ENCODE measurements around the gene CCDC86.
"Not testable (repeated sequence)": the region's sequence is repeated elsewhere in the genome, so short reads cannot be mapped to it uniquely, and the experiment has no call there.

CCDC86 gene, protein sequence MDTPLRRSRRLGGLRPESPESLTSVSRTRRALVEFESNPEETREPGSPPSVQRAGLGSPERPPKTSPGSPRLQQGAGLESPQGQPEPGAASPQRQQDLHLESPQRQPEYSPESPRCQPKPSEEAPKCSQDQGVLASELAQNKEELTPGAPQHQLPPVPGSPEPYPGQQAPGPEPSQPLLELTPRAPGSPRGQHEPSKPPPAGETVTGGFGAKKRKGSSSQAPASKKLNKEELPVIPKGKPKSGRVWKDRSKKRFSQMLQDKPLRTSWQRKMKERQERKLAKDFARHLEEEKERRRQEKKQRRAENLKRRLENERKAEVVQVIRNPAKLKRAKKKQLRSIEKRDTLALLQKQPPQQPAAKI

DNA sequence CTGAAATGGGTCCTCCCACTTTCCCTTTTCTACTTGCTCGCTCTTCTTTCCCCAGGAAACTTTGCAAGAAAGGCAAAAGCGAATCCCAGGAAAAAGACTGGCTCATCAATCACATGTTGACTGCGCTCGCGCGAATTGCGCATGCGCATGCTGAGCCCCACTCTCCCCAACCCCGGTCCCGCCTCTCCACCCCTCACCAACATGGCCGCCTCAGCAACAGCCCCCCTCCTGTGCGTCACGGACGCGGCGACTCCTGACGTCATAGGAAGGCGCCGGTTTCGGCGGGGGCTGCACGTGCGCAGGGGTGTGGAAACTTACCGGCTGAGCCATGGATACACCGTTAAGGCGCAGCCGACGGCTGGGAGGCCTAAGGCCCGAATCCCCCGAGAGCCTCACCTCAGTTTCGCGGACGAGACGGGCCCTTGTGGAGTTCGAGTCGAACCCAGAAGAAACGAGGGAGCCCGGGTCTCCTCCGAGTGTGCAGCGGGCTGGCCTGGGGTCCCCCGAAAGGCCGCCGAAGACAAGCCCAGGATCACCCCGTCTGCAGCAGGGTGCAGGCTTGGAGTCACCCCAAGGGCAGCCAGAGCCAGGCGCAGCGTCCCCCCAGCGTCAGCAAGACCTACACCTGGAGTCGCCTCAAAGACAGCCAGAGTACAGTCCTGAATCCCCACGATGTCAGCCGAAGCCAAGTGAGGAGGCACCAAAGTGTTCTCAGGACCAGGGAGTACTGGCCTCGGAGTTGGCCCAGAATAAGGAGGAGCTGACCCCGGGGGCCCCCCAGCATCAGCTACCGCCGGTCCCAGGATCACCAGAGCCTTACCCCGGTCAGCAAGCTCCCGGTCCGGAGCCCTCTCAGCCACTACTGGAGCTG is at the start of gene CCDC86:
Gene CCDC86, plus strand, starts transcription at position 317 of the 871 bp plus-strand sequence. Its CDS starts 12 bp downstream, at position 329.
- FAIRE-seq (peak; percentile 88), DNase-seq (ENCODE audit: insufficient read length, low spot score) (peak; percentile 97)

DNA sequence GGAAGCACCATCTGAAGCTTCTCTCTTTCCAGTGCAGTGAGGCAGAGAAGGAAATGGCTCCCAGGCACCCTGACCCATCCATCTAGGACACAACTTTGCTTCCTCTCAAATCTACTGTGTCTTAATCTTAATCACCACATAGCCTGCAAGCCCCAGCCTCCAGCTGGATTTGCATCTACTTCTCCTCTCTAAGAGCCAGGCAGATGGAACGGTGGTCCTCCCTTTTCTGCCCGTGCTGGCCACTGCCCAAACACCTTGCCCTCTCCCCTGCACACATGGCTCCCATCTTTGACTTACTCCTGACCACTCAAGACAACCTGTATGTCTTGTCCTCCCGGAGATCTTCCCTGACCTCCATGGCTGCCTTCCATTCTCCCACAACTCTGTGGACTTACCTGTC is 49.4 kb upstream of the CCDC86 start:
- FAIRE-seq, result no peak
- no peak for DNase-seq (ENCODE audit: insufficient read length, low spot score)

DNA sequence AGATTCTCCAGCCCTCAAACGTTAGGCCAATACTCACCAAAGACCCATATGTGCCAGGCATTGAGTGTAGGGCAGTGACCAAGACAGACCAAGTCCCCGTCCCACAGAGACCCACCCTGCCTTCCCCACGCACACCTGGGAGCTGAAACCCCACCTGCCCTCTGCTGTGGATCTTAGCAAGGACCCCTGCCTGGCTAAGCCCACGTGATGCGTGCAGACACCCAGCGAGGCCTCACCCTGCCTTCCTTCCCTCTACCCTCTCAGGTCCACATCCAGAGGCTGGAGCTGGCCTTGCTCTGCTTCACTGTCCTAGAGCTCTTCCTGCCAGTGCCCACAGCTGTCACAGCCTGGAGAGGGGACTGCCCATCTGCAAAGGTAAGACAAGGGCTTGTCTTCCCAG is 46.6 kb upstream of the CCDC86 start:
- no peak for FAIRE-seq
- DNase-seq (ENCODE audit: insufficient read length, low spot score), result no peak

DNA sequence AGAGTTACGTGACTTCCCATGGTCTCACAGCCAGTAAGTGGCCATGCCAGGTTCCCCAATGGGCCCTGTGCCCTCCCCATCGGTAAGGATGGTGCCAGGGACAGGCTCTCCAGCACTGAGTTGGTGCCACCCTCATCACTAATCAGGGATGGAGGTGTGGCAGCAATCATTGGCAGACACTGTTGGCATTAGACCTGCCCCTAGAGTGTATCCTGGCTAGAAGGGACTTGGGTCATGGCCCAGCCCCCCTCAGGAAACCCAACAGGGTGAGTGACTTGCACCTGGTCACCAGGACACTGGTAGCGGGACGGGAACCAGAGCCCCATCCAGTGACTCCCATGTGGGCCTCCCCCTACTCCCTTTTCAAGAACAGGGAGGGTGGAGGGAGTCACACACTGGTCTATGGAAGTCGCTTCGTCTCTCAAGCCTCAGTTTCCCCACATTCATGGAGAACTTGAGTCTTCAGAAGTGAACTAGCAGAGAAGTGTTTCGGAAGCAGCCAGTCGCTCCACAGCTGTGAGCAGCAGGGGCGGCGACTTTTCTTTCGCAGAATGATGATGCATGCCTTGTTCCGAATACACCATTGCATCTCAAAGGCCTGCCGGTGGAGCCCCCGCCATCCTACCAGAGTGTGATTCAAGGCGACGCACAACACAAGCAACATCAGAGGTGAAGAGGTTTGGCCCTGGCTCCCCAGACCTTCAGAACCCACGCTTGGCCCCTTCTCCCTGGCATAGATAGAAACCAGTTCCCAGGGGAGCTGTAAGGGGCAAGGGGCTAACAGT is 43.9 kb upstream of the CCDC86 start:
- FAIRE-seq, result no peak
- DNase-seq (ENCODE audit: insufficient read length, low spot score), result no peak

DNA sequence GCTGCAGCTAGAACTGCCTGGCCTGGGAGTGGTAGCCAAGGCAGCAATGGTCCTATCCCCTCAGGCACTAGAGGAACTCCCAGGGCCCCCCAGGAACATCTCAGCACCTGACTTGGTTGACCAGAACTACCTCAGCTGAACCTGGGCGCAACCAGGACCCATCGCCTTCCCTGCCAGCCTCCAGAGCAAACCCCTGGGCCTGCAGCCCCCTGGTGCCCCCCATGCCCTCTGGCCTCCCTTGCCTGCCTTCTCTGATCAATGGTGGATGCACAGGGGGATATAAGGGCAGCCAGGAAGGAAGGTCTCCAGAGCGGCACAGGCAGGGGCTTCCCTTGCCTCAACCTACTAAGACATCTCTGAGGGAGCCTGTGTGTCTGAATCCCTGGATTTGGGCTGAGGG is 43.3 kb upstream of the CCDC86 start:
- FAIRE-seq (no peak), DNase-seq (ENCODE audit: insufficient read length, low spot score) (no peak)

DNA sequence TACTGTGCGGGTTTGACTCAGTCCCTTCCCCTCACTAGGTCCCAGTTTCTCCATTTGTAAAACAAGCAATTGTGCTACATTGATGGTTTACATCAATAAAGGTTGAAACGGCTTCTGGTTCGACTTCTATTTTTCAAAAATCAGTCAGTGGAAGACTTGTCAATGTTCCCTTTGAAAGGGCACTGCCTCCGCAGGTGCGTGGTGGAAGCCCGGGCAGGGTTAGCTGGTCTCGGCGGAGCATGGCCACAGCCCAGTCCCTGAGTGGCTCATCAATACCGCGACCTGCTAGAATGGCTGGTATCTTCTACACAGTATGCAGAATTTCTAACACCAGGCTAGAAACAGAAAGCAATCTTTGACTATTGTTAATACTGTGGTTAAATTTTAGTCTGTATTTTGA is 40.7 kb upstream of the CCDC86 start:
- FAIRE-seq, result no peak
- no peak for DNase-seq (ENCODE audit: insufficient read length, low spot score)

DNA sequence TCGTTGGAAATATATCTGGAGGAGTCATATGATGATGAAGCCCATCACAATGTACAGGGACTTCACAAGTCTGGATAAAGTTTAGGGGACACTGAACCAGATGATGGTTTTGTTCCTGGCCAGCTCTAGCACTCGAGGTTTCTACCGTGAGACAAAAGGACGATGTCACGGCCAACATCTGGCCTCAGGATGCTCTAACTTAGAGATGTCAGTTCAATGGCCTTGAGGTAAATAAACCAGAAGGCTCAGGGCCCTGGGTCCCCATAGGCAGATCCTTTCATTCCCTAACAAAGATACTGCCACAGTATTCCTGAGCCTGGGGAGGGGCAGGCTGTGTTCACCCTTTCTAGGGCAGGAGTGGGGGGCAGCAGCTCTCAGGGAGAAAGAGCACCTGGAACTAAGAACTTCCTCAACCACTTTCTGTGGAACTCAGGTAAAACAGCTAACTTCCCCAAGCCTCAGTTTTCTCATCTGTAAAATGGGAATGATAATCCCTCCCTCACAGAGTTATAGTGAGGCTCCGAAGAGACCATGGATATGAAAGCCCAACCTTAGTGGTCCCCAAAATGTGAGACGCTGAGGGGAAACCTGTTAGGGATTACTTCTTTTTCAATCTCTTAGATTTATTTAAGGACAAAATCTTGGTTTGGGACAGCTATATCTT is 38.5 kb upstream of the CCDC86 start:
- DNase-seq (ENCODE audit: insufficient read length, low spot score) (no peak), FAIRE-seq (no peak)

DNA sequence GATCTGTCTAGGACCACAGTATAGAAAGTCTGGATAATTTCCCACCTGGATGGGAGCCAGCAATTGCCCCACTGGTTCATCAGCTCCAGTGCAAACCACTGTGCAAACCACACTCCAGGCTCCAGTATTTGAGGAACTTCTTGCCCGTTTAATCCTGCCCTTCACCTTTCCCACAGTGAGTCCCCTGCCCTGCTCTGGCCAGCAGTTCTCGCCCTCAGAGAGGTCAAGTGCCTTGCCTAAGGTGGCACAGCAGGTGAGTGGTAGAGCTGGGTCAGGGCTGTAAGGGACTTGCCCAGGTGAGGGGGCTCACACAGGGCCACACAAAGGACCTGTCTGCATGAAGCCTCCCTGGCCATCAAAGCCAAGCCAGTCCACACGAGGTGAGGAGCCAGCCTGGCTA is 32.7 kb upstream of the CCDC86 start:
- FAIRE-seq (no peak), DNase-seq (ENCODE audit: insufficient read length, low spot score) (no peak)

DNA sequence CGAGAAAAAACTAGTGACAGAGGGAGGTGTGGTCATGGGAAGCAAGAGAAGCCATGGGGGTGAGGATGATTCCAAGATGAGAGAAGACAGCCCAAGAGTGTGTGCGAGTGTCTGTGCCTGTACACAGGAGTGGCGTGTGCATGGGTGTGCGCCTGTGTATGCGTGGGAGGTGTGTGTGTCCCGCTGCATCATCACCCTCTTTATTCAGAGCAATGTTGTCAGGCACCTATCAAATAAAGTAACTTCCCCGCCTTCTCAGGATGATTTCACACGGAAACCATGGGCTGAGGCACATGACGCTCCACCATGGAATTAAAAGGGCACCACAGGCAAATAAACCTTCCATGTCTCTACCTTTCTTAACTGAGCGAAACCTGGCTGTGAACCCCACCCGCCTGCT is 32.2 kb upstream of the CCDC86 start:
- no peak for FAIRE-seq
- DNase-seq (ENCODE audit: insufficient read length, low spot score), result no peak

DNA sequence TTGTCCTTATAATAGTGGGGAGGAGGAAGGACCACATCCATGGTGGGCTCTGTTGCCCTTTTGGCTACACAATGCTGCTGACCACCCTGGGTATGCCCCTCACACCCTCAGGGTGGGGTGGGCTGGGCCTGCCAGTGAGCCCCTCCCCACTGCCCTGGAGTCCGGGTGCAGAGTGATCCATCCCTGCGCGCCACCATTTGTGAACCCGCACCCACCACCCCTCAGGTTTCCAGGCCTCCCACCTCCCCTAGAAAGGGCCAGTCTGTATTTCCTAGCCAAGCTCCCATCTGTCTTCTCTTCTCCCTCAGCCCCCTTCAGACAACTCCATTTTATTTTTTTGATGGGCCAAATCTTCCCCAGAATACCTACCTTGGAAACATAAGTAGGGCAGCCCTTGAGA is 31.8 kb upstream of the CCDC86 start:
- DNase-seq (ENCODE audit: insufficient read length, low spot score) (no peak), FAIRE-seq (no peak)

DNA sequence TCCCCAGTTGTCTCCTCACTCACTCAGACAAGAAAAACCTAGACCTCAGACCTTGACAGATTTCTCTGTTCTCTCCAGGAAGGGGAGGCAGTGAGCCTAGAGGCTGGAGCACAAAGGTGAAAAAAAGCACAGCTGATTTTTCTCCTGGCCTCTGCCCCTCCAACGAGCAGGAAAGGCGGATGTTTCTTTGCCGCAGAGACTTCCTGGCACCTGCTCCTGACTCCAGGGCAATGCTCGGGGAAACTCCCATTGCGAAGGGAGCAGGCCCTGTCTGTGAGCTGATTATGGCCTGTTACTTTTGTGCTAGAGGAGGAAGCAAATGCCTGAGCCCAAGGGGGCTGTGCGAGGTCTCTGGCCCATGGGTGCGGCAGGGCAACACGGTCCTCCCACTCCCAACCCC is 31.3 kb upstream of the CCDC86 start:
- DNase-seq (ENCODE audit: insufficient read length, low spot score), result no peak
- FAIRE-seq, result no peak

DNA sequence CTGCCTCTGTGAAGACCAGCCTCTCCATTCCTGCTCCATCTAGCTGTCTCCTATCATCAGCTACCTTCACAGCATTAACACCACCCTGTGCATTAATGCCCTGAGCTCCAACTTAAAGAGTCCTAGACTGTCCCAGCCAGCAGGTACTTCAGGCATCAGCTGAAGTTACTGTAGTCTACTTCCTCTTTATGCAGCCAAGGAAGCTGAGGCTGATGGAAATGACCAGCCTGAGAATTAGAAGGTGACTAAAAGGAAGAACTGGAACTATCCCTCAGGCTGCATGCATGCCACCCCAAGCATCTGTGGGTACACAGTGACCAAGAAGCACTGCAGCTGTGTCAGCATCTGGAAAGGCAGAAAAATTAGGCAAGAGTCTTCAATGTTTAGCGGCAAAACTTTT is 28.6 kb upstream of the CCDC86 start:
- FAIRE-seq, result no peak

DNA sequence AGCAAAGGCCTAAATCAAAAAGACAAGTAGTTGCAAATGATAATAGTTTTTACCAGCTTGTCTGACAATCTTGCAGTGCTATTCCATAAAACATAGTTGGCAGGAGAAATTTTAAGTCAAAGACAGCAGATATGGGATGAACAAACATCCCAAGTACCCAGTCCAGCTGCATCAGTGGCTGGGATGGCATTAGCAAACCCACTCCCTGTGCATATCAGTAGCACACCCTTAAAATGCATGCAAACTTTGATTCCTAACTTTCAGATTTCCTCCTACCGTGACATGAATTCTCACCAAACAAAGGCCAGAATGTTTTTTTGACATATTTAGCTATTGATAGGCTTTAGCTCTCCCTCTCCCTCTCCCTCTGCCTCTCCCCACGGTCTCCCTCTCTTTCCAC is 27.8 kb upstream of the CCDC86 start:
- FAIRE-seq (no peak), DNase-seq (ENCODE audit: insufficient read length, low spot score) (no peak)

More for the DNA sequence above, 28.6 kb upstream of the CCDC86 start:
- DNase-seq (ENCODE audit: insufficient read length, low spot score), result no peak

DNA sequence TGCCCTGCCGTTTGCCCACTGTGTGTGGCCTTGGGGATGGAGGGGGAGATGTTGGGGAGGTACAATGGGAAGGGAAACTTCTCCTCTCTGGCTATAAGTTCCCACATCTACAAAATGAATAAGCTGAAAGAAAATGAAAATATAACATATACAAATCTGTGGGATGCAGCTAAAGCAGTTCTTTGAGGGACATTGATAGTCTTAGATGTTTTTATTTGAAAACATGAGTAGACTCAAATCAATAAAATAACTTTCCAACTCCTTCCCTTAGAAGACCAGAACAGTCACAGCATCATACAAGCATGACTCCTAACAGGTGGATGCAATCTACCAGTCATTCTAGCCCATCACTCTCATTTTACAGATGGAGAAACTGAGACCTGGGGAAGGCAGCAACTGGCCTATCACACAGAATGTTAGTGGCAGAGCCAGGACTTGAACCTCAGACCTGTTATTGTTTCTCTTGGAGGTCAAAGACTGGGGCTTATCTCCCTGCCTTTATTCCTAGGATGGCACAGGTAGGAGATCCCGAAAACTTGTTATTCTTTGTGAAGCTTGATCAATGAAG is 25.2 kb upstream of the CCDC86 start:
- no peak for FAIRE-seq
- no peak for DNase-seq (ENCODE audit: insufficient read length, low spot score)

DNA sequence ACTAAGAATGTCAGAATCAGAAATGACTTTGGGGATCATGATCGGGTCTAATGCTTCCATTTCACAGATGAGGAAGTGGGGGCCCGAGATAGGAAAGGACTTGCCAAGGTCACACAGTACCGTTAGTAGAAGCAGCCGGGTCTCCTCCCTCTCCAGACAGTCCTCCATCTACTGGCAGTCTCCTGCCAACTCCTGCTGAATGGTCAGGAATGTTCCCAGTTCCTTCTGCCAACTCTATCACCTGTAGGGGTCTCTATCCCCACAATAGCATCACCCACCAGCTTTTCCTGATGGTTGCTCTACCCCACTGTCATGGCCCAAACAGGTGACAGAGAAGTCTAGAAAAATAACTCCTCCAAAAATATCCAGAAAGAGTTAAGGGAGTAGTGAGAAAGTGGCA is 23.9 kb upstream of the CCDC86 start:
- no peak for FAIRE-seq
- DNase-seq (ENCODE audit: insufficient read length, low spot score), result no peak

DNA sequence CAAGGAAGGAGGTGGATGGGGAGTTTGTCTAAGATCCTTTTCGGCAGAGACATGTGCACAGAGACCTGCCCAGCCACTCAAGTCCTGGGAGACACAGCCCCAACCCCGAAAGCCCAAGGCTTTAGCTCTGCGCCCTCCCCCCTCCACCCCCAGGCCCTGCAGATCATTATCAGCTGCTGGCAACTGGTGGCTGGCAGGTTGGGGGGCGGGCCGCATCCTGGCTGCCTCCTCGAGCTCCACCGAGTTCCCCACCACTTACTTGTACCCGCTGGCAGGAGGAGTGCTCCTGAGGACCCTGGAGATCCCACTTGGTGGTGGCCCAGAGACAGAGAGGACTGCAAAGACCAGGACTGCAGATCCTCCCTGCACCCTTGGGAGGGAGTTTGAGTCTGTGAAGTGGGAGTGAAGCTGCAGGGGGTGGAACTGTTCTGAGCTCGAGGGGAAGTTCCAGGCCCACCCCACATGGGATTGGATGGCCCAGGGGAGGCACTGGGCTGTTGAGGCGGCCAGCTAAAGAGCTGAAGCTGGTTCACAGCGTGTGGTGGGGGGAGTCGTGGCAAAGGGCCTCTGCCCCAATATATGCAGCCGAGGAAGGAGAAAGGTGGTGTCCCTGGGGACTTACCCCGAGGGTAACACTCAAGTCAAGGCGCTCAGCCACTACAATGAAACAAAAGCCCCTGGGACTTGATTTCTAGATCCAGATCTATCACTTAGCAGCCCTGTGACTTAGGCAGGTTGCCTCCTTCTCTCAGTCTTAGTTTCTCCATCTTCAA is 19.9 kb upstream of the CCDC86 start:
- no peak for FAIRE-seq
- no peak for DNase-seq (ENCODE audit: insufficient read length, low spot score)

DNA sequence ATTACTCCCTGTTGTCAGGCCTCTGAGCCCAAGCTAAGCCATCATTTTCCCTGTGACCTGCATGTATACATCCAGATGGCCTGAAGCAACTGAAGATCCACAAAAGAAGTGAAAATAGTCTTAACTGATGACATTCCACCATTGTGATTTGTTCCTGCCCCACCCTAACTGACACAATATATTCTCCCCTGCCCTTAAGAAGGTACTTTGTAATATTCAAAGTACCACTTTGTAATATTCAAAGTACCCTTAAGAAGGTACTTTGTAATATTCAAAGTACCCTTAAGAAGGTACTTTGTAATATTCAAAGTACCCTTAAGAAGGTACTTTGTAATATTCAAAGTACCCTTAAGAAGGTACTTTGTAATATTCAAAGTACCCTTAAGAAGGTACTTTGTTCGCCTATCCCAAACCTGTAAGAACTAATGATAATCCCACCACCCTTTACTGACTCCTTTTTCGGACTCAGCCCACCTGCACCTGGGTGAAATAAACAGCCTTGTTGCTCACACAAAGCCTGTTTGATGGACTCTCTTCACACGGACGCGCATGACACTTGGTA is 18.1 kb upstream of the CCDC86 start:
- DNase-seq (ENCODE audit: insufficient read length, low spot score); FAIRE-seq: not testable (repeated sequence)

DNA sequence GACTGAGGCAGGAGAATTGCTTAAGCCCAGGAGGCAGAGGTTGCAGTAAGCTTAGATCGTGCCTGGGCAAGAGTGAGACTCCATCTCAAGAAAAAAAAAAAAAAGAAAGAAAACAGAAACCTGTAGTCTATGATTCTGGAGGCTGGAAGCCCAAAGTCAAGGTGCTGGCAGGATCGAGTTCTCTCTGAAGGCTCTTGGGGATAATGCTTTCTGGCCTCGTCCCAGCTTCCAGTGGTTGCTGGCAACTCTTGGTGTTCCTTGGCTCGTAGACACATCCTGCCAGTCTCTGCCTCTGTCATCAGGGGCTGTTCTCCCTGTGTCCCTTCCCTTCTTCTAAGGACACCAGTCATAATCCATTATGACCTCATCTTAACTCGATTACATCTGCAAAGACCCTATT is 16.8 kb upstream of the CCDC86 start:
- DNase-seq (ENCODE audit: insufficient read length, low spot score) (no peak), FAIRE-seq (no peak)

DNA sequence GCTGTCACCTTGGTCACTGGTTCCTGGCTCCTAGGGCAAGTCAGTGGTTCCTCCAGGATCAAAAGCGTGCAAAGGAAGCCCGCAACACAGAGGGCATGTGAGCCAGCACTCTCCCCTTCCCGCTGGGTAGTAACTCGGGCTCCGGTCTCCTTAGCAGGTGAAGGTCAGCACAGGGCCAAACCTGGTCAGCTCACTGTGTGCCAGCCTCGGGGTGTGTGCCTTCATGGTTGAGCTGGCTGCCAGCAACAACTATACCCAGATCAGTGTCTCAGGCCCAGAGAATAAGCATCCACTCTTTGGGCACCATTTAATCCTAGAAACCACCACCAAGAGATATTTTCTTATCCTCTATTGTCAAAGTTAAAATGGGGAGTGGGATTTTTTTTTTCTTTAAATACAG is 16.1 kb upstream of the CCDC86 start:
- DNase-seq (ENCODE audit: insufficient read length, low spot score) (no peak), FAIRE-seq (no peak)
